Activated T-cell treated with anti-CD3 and anti-CD28 coated beads, Interleukin-2, amount 50 U/mL, for 72 hours (primary cell): ENCODE results near the gene PSAT1. TPM values are rescaled to one million over a fixed set of nuclear protein-coding genes. Genes with fewer than 3 reads are reported as not detected.

Experiments used
- ATAC-seq, 2 donors: fragments of 150-1000 bp; cut with Tn5 transposase; replicated peaks in 1 of 2; 2 replicates each; pipeline ENCODE4 v1.10.0; 2021; ENCODE audit warnings: moderate library complexity in 2 of 2, mild to moderate bottlenecking in 1 of 2
- DNase-seq, 2 donors: peaks; one replicate each; pipeline ENCODE4 v3.0.0; 2021 to 2022; ENCODE audit warnings: mixed read lengths in 1 of 2
- H3K27ac Mint-ChIP-seq: one replicate; pipeline ENCODE4 v1.8.0; 2022; ENCODE audit warnings: mild to moderate bottlenecking, moderate library complexity, mixed read lengths
- H3K27me3 Mint-ChIP-seq: one replicate; pipeline ENCODE4 v1.8.0; 2022; ENCODE audit warnings: low read depth, mixed read lengths
- H3K36me3 Mint-ChIP-seq, 2 donors: one replicate each; pipeline ENCODE4 v1.8.0; 2022; ENCODE audit warnings: mixed read lengths in 2 of 2, mild to moderate bottlenecking in 1 of 2; ENCODE audit not compliant: insufficient read depth in 2 of 2
- H3K4me1 Mint-ChIP-seq: one replicate; pipeline ENCODE4 v1.8.0; 2022; ENCODE audit warnings: low read depth, mixed read lengths
- H3K4me3 Mint-ChIP-seq, 2 donors: one replicate each; pipeline ENCODE4 v1.8.0; 2022; ENCODE audit warnings: mild to moderate bottlenecking in 2 of 2, mixed read lengths in 2 of 2, moderate library complexity in 2 of 2
- H3K9me3 Mint-ChIP-seq, 2 donors: one replicate each; pipeline ENCODE4 v1.8.0; 2022; ENCODE audit warnings: mixed read lengths in 2 of 2
- total RNA-seq, 2 donors: library from RNA; stranded (reverse); gene quantifications; one replicate each; pipeline ENCODE4 v1.2.3, GENCODE V29; 2022

PSAT1 gene
- total RNA-seq, 2 donors from 2014 or later = 206 to 242 TPM

DNA sequence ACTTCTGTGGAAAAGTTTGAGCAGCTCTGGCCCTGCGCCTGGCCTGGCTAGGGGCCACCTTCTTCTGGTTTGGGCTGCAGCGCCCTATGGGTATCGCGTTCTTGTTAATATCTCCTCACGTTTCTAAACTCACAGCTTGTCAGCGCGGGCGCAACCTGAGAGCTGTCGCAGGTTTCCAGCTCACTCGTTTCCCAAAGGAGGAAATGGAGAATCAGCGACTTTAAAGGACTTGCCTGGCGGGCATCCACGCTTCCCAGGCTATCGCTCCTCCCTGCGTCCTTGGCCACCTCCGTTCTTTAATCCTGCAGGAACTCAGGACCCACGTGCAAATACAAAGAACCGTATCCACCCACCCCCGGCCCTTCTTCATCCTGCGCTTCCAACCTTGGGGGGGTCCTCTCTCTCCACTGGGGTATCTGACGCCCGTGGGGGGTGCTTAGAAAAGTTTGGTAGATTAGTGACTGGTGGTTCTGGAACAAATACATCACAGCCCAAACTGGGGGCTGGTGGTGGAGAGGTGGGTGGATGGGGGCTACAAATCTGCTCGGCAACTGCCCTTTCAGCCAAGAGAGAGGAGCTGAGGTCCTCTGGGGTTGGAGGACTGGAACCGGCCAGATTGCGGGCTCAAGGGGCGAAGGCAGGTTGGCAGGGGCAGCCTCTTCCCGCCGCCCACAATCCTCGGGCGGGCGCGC is 578 bp upstream of the PSAT1 start:
- ATAC-seq (no peak), DNase-seq (peak; percentile 18 to 24)
- Mint-ChIP-seq H3K36me3 (peaks cover 19 to 27% of the 10 kb centered on the region in 2 donors), H3K4me1 (peaks cover 44% of the 10 kb centered on the region), H3K27me3 (no peaks in the 10 kb centered on the region), H3K9me3 (no peaks in the 10 kb centered on the region), H3K4me3 (peak overlapping the region; percentile 98), H3K27ac (peak overlapping the region; percentile 99)

DNA sequence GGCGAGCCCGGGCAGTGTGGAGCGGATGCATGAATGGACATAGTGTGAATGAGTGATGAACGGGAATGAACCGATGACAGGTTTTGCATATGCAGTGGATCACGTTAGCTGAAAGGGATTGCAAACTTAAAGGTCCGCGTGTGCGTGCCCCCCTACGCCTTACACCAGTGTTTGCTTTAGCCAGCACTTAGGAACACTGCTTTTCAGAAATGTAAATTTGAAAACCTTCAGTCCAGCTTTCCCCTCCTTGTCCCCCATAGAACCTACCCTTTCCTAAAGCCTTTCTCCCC is 692 bp downstream of the PSAT1 start:
- peak overlapping the region; percentile 90 for H3K27ac Mint-ChIP-seq
- peaks cover 19 to 37% of the 10 kb centered on the region in 2 donors for H3K36me3 Mint-ChIP-seq
- H3K9me3 Mint-ChIP-seq = no peaks in the 10 kb centered on the region
- DNase-seq (no peak), ATAC-seq (no peak)
- peak overlapping the region; percentile 98 for H3K4me3 Mint-ChIP-seq
- no peaks in the 10 kb centered on the region for H3K27me3 Mint-ChIP-seq
- H3K4me1 Mint-ChIP-seq = peaks cover 50% of the 10 kb centered on the region

DNA sequence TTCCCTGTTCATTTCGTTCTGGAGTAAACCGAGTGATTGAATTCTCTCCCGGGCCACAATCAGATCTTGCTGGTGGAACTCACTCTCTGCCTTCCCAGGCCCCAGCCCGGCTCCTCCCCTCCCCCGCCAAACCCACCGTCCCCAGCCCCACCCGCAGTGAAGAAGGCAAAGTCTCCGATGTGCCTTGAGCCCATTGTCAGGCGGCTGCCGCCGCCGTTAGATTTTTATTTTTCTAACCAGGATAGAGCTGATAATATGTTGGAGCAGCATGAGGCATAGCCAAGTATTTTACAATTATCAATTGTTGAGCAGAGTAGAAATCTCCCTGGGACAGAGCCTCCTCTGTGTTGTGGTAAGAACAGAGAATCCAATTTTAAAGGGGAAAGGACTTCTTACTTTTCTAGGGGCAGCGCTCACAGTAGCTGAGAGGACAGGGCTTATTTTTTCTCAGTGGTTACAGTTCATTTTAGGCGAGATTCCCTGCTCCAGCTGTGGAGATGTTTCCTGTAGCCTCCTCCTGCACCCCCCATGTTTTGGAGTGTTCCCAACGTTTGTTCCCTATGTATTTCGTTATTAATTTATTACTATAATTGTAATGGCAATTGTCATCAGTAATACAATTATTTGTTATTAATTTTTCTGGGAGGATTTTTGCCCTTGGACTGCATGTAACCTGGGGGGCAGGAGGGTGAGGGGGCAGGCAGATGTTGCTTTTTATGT is 1.3 kb downstream of the PSAT1 start:
- ATAC-seq (no peak), DNase-seq (peak in 1 of 2 donors; percentile 11)
- no peaks in the 10 kb centered on the region for H3K9me3 Mint-ChIP-seq
- peaks cover 45% of the 10 kb centered on the region for H3K4me1 Mint-ChIP-seq
- H3K36me3 Mint-ChIP-seq = peaks cover 19 to 37% of the 10 kb centered on the region in 2 donors
- H3K27ac Mint-ChIP-seq = peak overlapping the region; percentile 90
- no peaks in the 10 kb centered on the region for H3K27me3 Mint-ChIP-seq
- peak overlapping the region; percentile 98 for H3K4me3 Mint-ChIP-seq

DNA sequence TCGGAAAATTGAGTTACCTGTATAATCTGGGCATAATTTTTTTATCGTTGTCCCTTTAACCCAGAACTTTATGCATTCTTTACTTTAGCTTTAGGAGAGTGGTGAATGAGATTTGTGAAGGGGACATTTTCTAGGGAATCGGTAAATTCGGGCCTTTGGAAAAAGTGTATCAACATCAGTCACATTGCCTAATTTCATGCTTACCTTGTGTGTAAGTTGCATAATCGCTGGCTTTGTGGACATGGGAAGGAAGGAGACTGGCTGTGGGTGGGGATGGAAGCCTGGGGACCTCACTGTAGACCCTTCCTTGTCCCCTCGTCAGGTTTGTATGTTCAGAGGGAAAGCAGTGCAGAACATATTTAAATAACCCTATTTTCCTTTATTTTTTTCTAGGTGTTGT is 3.3 kb downstream of the PSAT1 start:
- ATAC-seq = no peak

DNA sequence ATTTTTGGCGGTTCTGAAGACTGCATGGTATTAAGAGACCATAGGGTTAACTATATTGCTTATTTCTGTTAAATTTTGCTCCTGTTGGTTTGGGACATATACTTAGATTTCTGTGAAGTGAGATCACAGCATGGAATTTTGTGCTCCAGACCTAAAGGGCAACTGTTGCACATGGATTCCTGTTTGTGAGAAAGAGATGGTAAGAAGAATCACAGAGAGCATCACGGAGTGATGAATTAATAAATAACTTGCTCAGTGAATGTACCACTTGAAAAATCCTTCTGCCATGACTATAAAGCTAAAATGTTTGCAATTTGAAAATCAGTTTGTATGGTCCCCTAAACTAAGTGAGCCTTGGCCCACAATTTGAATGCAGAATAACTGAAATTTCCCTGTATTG is 4.5 kb downstream of the PSAT1 start:
- Mint-ChIP-seq H3K36me3 (peaks cover 37 to 61% of the 10 kb centered on the region in 2 donors), H3K4me3 (no peak overlapping the region), H3K4me1 (peaks cover 35% of the 10 kb centered on the region), H3K9me3 (no peaks in the 10 kb centered on the region), H3K27ac (no peak overlapping the region), H3K27me3 (no peaks in the 10 kb centered on the region)
- no peak for DNase-seq
- no peak for ATAC-seq

More for the DNA sequence above, 3.3 kb downstream of the PSAT1 start:
- Mint-ChIP-seq H3K9me3 (no peaks in the 10 kb centered on the region), H3K4me3 (peak overlapping the region; percentile 25 to 98), H3K27me3 (no peaks in the 10 kb centered on the region), H3K36me3 (peaks cover 30 to 50% of the 10 kb centered on the region in 2 donors), H3K27ac (no peak overlapping the region), H3K4me1 (peaks cover 44% of the 10 kb centered on the region)
- DNase-seq = no peak

DNA sequence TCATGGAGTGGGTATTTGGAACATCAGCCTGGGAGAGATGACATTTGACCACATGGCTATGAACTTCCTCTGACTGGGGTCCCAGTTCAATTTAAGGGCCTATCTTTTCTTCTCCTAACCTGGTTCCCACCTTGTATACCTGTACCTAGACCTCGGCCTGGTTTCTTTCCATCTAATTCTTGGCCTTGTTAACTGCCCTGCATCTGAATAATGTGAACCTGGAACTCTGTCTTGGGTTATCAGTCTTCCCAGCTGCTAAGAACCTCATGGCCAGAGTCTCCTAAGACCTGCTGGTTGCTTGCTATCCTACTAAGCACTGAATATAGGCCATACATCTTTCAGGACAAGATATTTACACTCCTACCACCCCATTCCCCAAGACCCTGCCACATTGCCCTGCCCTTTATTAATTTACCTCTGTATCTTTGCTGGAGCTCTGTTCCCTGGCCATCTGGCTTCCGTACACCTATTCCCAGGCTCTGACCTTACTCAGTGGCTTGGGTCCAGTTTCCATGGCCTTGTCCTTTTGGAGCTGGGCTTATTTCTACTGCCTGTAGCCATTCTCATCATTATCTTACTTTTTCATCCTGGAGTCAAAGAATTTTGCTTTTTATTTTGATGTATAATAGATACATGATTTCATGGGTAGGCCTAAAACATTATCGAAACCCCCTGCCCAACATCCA is 6.6 kb downstream of the PSAT1 start:
- Mint-ChIP-seq H3K27ac (no peak overlapping the region), H3K9me3 (no peaks in the 10 kb centered on the region), H3K4me1 (peaks cover 32% of the 10 kb centered on the region), H3K27me3 (no peaks in the 10 kb centered on the region), H3K36me3 (peaks cover 32 to 59% of the 10 kb centered on the region in 2 donors), H3K4me3 (no peak overlapping the region)
- DNase-seq (no peak), ATAC-seq (no peak)

DNA sequence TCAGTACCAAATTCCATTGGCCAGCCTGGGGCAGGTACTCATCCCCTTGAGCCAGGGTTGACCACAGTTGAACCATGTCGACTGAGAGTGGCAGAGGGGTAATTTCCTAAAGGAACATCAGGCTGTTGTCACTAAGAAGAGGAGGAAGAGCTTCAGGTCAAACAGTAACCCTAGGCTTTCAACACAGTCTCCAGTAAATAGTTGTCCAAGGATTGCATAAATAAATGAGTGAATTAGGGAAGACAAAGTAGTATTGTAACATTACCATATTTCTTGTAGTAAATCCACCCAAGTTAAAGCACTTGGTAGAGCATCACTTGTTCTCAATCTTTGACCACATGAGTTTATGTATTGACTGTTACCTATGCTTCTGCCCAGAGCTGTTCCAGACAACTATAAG is 7.4 kb downstream of the PSAT1 start:
- peaks cover 33 to 60% of the 10 kb centered on the region in 2 donors for H3K36me3 Mint-ChIP-seq

DNA sequence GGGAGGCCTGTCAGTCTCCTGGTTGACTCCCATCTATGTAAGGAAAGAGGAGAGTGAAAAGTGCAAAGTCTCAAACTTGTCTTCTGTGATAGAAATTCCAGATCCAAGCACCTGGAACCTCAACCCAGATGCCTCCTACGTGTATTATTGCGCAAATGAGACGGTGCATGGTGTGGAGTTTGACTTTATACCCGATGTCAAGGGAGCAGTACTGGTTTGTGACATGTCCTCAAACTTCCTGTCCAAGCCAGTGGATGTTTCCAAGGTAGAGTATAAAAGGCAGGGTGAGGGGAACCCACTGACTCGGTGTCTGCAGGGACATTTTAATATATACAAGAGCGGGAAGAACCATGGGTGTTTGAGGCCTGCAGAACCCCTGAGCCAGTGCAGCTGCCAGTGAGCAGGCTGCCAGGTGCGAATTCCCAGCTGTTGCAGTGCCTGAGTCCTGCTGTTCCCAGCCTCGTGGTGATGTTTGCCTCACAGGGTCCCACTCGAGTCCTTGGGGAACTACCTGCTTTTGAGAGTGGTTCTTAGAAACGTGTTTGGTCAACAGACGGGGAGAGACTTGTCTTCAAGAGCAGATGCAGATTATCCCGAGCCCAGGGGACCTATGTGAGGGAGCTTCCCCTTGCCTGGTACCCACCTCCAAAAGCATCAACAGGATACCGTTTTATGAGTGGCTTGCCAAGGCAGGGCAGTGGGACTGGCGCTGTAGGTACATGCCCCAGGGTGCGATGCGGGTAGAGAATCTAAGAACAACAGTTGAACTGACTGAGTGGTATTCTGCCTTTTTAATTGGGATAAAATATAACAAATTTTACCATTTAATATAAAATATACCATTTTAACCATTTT is 9.5 kb downstream of the PSAT1 start:
- Mint-ChIP-seq H3K27ac (no peak overlapping the region), H3K36me3 (peaks cover 34 to 63% of the 10 kb centered on the region in 2 donors), H3K27me3 (no peaks in the 10 kb centered on the region), H3K4me1 (peaks cover 15% of the 10 kb centered on the region), H3K9me3 (no peaks in the 10 kb centered on the region), H3K4me3 (no peak overlapping the region)
- ATAC-seq = no peak
- no peak for DNase-seq

More for the DNA sequence above, 7.4 kb downstream of the PSAT1 start:
- Mint-ChIP-seq H3K9me3 (no peaks in the 10 kb centered on the region), H3K27ac (no peak overlapping the region), H3K4me1 (peaks cover 26% of the 10 kb centered on the region), H3K4me3 (no peak overlapping the region), H3K27me3 (no peaks in the 10 kb centered on the region)
- DNase-seq (no peak), ATAC-seq (no peak)

DNA sequence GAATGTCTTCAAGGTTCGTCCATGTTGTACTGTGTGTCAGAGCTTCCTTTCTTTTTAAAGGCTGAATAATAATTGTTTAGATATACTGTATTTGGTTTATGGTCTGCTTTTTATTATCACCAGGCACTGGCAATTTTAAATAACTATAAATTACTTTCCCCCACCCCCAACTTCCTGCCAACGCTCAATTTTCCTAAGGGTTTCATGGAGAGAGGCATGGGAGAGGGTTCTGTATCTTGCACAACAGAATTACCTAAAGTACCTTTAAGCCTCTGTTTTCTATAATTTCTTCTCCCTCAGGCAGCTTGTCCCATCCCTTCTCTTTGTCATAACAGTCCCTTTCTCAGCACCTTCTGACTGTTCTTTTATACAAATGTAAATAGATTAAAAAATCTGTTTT is 10.4 kb downstream of the PSAT1 start:
- Mint-ChIP-seq H3K9me3 (no peaks in the 10 kb centered on the region), H3K27ac (no peak overlapping the region)

DNA sequence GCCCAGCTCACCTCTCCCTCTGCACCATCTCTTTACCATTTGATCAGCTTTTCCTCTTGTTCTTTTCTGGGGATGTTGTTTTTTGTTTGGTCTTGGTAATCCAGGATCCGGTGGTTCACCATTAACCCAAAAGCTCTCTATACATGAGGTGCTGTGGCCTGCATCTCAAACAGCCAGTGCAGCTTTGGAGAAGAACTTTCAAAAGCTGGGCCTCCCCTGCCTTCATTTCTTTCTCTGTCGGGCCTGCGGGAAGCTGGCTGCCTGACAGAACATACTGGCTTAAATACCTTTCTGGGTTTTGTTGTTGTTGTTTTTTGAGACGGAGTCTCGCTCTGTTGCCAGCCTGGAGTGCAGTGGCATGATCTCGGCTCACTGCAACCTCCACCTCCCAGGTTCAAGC is 12.1 kb downstream of the PSAT1 start:
- Mint-ChIP-seq H3K36me3 (peaks cover 31 to 58% of the 10 kb centered on the region in 2 donors), H3K4me3 (no peak overlapping the region), H3K4me1 (no peaks in the 10 kb centered on the region), H3K9me3 (no peaks in the 10 kb centered on the region), H3K27me3 (no peaks in the 10 kb centered on the region), H3K27ac (no peak overlapping the region)
- ATAC-seq (no peak), DNase-seq (no peak)

More for the DNA sequence above, 10.4 kb downstream of the PSAT1 start:
- H3K36me3 Mint-ChIP-seq = peaks cover 34 to 61% of the 10 kb centered on the region in 2 donors
- ATAC-seq = no peak
- no peak for DNase-seq
- H3K4me3 Mint-ChIP-seq = no peak overlapping the region
- H3K4me1 Mint-ChIP-seq = peaks cover 6% of the 10 kb centered on the region
- H3K27me3 Mint-ChIP-seq = no peaks in the 10 kb centered on the region

DNA sequence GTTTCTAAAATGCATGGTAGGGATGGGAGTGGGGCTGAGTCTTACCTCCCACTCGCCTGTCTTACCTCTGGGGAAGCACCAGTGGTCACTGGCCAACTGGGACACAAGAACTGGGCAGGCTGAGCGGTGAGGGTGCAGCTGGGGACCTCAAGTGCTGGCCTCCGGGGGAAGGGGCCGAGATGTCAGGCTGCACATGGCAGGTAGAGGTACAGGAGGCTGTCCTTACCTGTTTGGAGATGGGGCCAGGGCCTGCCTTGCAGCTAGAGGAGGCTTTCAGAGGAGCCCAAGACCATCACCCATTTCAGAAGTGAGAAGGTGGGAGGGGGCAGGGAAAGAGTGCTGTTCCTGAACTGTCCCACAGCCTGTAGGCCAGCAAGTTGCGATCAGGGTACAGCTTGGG is 14.2 kb downstream of the PSAT1 start:
- peaks cover 23 to 47% of the 10 kb centered on the region in 2 donors for H3K36me3 Mint-ChIP-seq

DNA sequence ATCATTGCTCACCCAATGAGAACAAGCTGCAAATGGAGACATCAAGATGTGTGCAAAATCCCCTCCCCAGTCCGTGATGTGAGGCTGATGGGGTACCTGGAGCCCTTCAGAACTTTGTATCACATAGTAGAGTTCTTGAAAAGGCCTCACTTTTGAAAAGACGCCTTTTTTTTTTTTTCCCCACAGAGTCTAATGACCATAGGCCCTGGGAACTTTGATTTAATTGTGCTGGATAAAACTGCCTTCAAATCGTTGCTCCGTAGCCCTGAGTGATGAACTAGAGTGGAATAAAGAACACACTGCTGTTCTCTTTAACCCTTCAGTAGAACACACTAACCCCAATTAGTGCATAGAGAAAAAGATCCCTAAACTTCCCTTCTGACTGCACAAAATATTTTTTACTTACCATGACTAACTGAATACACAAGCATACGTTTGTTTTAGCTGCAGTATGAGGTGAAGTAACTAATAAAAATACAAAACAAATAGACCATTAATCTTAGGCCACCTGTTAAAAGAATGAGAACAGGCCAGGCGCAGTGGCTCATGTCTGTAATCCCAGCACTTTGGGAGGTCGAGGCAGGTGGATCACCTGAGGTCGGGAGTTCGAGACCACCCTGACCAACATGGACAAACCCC is 15.1 kb downstream of the PSAT1 start:
- no peaks in the 10 kb centered on the region for H3K4me1 Mint-ChIP-seq
- ATAC-seq = no peak
- no peak for DNase-seq
- H3K27me3 Mint-ChIP-seq = no peaks in the 10 kb centered on the region
- no peaks in the 10 kb centered on the region for H3K9me3 Mint-ChIP-seq
- peaks cover 26 to 53% of the 10 kb centered on the region in 2 donors for H3K36me3 Mint-ChIP-seq
- no peak overlapping the region for H3K4me3 Mint-ChIP-seq
- no peak overlapping the region for H3K27ac Mint-ChIP-seq

More for the DNA sequence above, 14.2 kb downstream of the PSAT1 start:
- no peaks in the 10 kb centered on the region for H3K27me3 Mint-ChIP-seq
- H3K9me3 Mint-ChIP-seq = no peaks in the 10 kb centered on the region
- DNase-seq = no peak
- no peaks in the 10 kb centered on the region for H3K4me1 Mint-ChIP-seq
- no peak for ATAC-seq
- no peak overlapping the region for H3K27ac Mint-ChIP-seq
- H3K4me3 Mint-ChIP-seq = no peak overlapping the region
